SHP77 treated with DMSO at 0.1 percent for 48 hours (cell line): ENCODE results near the gene RASL10B.

Source experiments
- DNase-seq: peaks from one replicate; lab custom pipeline; 2025; lab: John Stamatoyannopoulos, UW

The RASL10B gene

GRCh38 chr17:35765756-35766488, 34.5 kb downstream of the RASL10B start:
- DNase-seq: no peak

DNA sequence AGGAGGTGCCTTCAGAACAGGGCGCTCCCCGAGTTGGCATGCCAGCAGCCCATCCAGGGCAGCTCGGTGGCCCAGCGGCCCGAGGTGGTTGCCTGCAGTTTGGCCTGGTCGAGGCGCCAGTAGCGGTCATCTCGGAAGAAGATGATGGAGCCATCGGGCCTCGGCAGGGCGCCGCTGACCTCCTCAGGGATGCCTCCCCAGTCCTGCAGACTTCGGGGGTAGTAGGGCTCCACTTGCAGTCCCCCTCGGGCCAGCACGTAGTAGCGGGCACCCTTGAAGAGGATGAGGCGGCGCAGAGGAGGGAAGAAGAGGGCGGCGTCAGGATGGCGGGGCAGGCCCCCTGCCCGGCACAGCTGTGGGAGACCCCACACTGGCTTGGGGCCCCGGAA, 35.0 kb downstream of the RASL10B start:
- no peak for DNase-seq

- no peak for DNase-seq
These were observed 35.6 kb downstream of the RASL10B start for GRCh38 chr17:35766903-35767510.

DNA sequence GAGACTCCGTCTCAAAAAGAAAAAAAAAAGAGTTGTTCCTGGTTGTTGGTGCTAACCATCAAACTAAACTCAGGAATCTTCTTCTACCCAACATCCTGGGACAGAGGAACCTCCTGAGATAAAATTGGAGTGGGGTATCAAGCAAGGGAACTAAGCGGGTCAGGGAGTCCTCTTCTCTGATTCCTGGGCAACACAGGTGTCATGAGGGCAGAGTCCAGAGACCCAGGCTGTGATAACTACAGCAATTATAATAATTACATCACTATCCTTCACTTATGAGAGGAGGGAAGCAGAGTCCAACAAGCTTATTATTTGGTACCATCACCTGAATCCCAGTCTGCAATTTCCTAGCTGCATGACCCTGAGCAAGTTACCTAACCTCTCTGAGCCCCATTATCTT, 37.4 kb downstream of the RASL10B start:
- no peak for DNase-seq

GRCh38 chr17:35769895-35770486, 38.6 kb downstream of the RASL10B start:
- no peak for DNase-seq

GRCh38 chr17:35773129-35773528, 41.7 kb downstream of the RASL10B start:
- DNase-seq: no peak

DNA sequence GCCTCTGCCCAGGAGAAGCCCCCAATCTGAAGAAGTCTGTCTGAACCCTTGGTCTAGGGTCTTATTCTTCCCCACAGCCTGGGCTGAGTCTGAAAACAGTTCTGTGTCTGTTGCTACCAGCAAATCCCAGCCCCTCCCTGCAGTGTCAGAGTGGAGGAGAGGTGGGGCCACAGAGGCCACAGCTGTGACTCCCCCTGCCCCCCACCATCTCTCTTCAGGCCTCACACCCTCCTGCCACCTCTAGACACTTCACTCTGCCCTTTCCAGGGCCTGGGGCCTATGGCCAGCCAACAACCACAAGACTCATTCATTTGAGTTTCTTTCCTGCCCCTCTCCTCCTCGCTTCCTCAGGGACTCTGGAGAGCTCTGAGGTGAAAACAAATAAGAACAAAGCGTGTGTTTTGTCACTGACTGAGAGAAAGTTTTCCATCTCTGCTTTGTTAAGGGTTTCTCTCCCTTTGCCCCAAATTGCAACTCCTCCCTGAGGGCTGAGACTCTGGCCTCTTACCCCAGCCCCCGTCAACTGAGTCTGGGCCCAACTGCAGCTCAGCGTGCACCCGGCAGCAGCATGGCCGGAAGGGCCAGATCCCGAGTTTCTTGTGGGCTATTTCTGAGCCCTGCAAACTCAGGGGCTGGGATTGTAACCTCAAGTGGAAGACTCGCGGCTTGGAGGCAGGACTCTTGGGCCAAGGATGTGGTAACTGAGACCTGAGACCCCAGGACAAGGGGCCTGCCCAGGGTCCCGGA, 42.4 kb downstream of the RASL10B start:
- no peak for DNase-seq

- no peak for DNase-seq
These were observed 43.1 kb downstream of the RASL10B start for GRCh38 chr17:35774499-35774898.

DNA sequence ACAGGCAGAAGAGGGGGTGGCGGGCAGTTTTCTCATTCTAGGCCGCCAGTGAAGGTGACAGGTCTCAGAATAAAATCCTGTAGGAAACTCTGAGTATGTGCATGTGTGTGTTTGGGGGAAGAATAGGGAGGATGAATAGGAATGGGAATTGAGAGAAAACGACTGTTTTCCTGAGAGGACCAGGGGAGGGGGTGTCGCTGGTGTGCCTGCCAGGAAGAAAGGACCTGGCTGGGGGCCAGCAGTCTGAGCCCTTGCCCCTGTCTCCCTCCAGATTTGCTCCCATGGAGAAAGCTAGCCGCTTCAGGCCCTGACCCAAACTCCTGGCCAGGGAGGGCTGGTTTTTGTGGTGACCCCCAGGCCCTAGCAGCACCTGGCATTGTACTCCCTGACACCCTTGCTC, 43.6 kb downstream of the RASL10B start:
- DNase-seq: no peak

- no peak for DNase-seq
These were observed 44.1 kb downstream of the RASL10B start for GRCh38 chr17:35775583-35775982.

GRCh38 chr17:35778641-35779196, 47.3 kb downstream of the RASL10B start:
- DNase-seq: no peak

GRCh38 chr17:35780950-35781349, 49.5 kb downstream of the RASL10B start:
- no peak for DNase-seq

DNA sequence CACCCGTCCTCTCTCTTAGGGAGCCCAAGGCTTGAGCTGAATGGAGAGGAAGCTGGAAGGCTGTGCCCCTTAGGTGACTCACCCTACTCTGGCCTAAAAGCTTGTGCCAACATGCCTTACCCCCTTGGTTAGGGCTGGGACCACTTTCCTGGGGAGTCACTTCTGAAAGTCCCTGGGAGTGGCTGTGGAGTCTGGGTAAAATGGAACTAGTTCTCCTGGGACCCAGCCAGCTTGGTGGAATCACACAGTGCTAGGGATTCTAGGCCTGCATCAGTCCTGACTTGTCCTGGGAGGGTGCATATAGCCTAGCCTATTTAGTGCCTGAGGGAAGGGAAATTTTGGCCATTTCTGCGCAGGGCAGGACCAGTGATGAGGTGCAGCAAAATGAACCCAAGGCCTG, 53.5 kb downstream of the RASL10B start:
- no peak for DNase-seq

- DNase-seq: no peak
These were observed 55.5 kb downstream of the RASL10B start for GRCh38 chr17:35786941-35787432.

DNA sequence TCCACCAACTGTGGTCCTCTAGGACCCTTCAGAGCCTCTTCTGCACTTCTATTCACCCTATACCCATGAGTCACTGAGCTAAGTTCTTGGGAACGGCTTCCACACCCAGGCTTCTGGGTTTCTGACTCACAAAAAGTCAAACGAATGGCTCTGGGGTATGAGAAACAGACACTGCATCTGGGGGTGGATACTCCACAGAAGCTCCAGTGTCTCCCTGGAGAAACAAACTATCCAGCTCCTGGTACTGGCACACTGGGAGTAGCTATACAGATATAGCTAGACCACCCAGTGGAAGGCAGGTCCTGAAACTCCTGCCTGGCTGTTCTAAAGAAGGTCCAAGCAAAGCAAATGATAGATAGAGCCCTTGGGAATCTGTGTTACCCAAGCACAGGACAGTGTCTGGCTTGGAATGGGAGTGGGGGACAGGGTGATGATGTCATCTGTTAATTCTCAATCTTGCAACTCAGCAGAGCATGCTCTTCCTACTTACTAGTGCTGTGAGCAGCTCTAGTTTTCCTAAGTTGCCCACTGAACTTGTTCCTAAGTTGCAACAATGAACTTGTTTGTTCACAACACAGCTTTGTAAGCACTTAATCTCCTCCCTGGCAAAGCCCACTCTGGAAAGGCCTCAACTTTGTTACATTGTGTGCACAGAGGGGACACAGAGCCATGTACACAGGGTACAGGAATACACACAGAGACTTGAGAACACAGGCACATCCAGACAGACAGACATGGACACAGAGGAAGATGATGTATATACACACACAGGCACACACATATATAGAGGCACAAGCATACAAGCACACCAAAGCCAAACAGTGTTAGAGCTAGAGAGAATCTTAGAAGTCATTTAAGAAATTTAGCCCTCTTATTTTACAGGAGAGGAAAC, 57.3 kb downstream of the RASL10B start:
- DNase-seq: no peak

- DNase-seq: no peak
These were observed 59.4 kb downstream of the RASL10B start for GRCh38 chr17:35790841-35791240.

- DNase-seq: no peak
These were observed 60.4 kb downstream of the RASL10B start for GRCh38 chr17:35791681-35792350.
